CD4-positive, CD25-positive, alpha-beta regulatory T cell (primary cell): ENCODE measurements around the gene QRICH1. TPM values are rescaled to one million over a fixed set of nuclear protein-coding genes. Genes with fewer than 3 reads are reported as not detected.
A peak's percentile ranks its signal among the peaks of the same experiment; 100 is the strongest.

Experiments used
- ATAC-seq, 2 donors: fragments of 150-1000 bp; cut with Tn5 transposase; one replicate each; pipeline ENCODE4 v1.10.0; 2021; ENCODE audit warnings: low read depth in 2 of 2, moderate number of reproducible peaks in 2 of 2, moderate library complexity in 1 of 2
- DNase-seq, 3 donors: peaks; one replicate each; pipeline versions ENCODE4 v3.0.0 to v3.0.0-alpha.2; 2012 to 2022; ENCODE audit warnings: mixed read lengths in 1 of 3
- H3K27ac ChIP-seq: one replicate; pipeline ENCODE4 v1.7.0; 2013; ENCODE audit warnings: mild to moderate bottlenecking, low read length; ENCODE audit not compliant: insufficient read depth, poor library complexity, severe bottlenecking
- H3K27me3 ChIP-seq: one replicate; pipeline ENCODE4 v1.7.0; 2013; ENCODE audit warnings: low read length; ENCODE audit not compliant: control insufficient read depth, insufficient read depth
- H3K36me3 ChIP-seq: one replicate; pipeline ENCODE4 v1.7.0; 2013; ENCODE audit warnings: mild to moderate bottlenecking, low read length, moderate library complexity; ENCODE audit not compliant: control insufficient read depth, insufficient read depth
- H3K4me1 ChIP-seq: 2 replicates; pipeline ENCODE4 v1.7.0; 2013; ENCODE audit warnings: mild to moderate bottlenecking, low read length; ENCODE audit not compliant: insufficient read depth, control insufficient read depth, poor library complexity, severe bottlenecking
- H3K4me3 ChIP-seq: one replicate; pipeline ENCODE4 v1.7.0; 2013; ENCODE audit warnings: low read depth, mild to moderate bottlenecking, low read length, moderate library complexity
- H3K9me3 ChIP-seq, 2 experiments: 1 replicate in 1 of 2; 2 replicates in 1 of 2; pipeline ENCODE4 v1.7.0; 2013; ENCODE audit warnings: low read length in 2 of 2, mild to moderate bottlenecking in 1 of 2, moderate library complexity in 1 of 2; ENCODE audit not compliant: control insufficient read depth in 2 of 2
- H3K27ac Mint-ChIP-seq, 3 donors: one replicate each; pipeline ENCODE4 v1.8.0; 2020 to 2022; ENCODE audit warnings: mild to moderate bottlenecking in 3 of 3, mixed read lengths in 3 of 3, moderate library complexity in 2 of 3
- H3K27me3 Mint-ChIP-seq: one replicate; pipeline ENCODE4 v1.8.0; 2022; ENCODE audit warnings: mild to moderate bottlenecking, mixed read lengths
- H3K36me3 Mint-ChIP-seq: one replicate; pipeline ENCODE4 v1.8.0; 2020; ENCODE audit warnings: mixed read lengths
- H3K4me1 Mint-ChIP-seq, 4 donors: one replicate each; pipeline ENCODE4 v1.8.0; 2020 to 2022; ENCODE audit warnings: mixed read lengths in 4 of 4, mild to moderate bottlenecking in 1 of 4
- H3K4me3 Mint-ChIP-seq, 4 donors: one replicate each; pipeline ENCODE4 v1.8.0; 2020 to 2022; ENCODE audit warnings: mild to moderate bottlenecking in 4 of 4, mixed read lengths in 4 of 4, moderate library complexity in 3 of 4
- H3K9me3 Mint-ChIP-seq, 7 donors: one replicate each; pipeline ENCODE4 v1.8.0; 2020 to 2022; ENCODE audit warnings: mixed read lengths in 7 of 7, mild to moderate bottlenecking in 3 of 7, moderate library complexity in 2 of 7
- polyA plus RNA-seq, 4 donors: library from polyadenylated mRNA; unstranded; fragments of 300-500 nt; fragmentation: Illumina TruSeq; gene quantifications; one replicate each; pipeline ENCODE4 v1.2.3, GENCODE V29; 2021
- total RNA-seq: library from RNA; stranded (reverse); gene quantifications from one replicate; pipeline ENCODE4 v1.2.3, GENCODE V29; 2022

QRICH1 gene
- total and polyA plus RNA-seq, 5 donors from 2014 or later = 20.0 to 219 (median 26.2) TPM

DNA sequence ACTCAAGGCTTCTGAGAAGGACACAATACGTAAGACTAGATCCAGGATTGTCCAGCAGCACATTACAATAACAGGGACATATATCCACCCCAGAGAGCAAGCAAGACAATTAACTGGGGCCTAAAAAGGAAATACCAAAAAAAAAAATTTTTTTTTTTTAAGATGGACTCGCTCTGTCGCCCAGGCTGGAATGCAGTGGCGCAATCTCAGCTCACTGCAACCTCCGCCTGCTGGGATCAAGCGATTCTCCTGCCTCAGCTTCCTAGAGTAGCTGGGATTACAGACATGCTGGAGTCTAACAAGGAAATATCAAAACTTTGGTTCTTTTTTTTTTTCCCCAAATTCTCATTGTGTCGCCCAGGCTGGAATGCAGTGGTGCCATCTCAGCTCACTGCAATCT, 35.9 kb downstream of the QRICH1 start:
- ATAC-seq (no peak), DNase-seq (no peak)
- H3K4me3 Mint-ChIP-seq = no peak overlapping the region
- H3K27ac Mint-ChIP-seq = peak overlapping the region in 1 of 3 donors; percentile 12
- no peaks in the 10 kb centered on the region for H3K4me1 ChIP-seq
- peaks cover 17% of the 10 kb centered on the region for H3K36me3 Mint-ChIP-seq
- no peaks in the 10 kb centered on the region for H3K9me3 ChIP-seq
- no peak overlapping the region for H3K27ac ChIP-seq
- H3K27me3 ChIP-seq = no peaks in the 10 kb centered on the region
- no peaks in the 10 kb centered on the region for H3K9me3 Mint-ChIP-seq
- H3K36me3 ChIP-seq = peaks cover 55% of the 10 kb centered on the region
- H3K4me1 Mint-ChIP-seq = peaks cover 0 to 7% (median 2%) of the 10 kb centered on the region in 4 donors
- no peak overlapping the region for H3K4me3 ChIP-seq
- H3K27me3 Mint-ChIP-seq = no peaks in the 10 kb centered on the region

- peaks cover 58% of the 10 kb centered on the region for H3K36me3 ChIP-seq
- ATAC-seq = no peak
Measured at GRCh38 chr3:49057268-49057667, 36.6 kb downstream of the QRICH1 start.

GRCh38 chr3:49054344-49054862, 39.5 kb downstream of the QRICH1 start:
- Mint-ChIP-seq H3K27ac (no peak overlapping the region), H3K4me1 (peaks cover 0 to 18% (median 9%) of the 10 kb centered on the region in 4 donors), H3K4me3 (no peak overlapping the region), H3K27me3 (no peaks in the 10 kb centered on the region), H3K9me3 (no peaks in the 10 kb centered on the region), H3K36me3 (peaks cover 31% of the 10 kb centered on the region)
- H3K27ac ChIP-seq = no peak overlapping the region
- ATAC-seq = no peak
- H3K27me3 ChIP-seq = no peaks in the 10 kb centered on the region
- H3K9me3 ChIP-seq = no peaks in the 10 kb centered on the region
- no peaks in the 10 kb centered on the region for H3K4me1 ChIP-seq
- DNase-seq = no peak
- peaks cover 54% of the 10 kb centered on the region for H3K36me3 ChIP-seq
- no peak overlapping the region for H3K4me3 ChIP-seq

More at GRCh38 chr3:49057268-49057667, 36.6 kb downstream of the QRICH1 start:
- Histone ChIP-seq H3K9me3 (no peaks in the 10 kb centered on the region), H3K4me3 (no peak overlapping the region), H3K27me3 (no peaks in the 10 kb centered on the region), H3K27ac (no peak overlapping the region), H3K4me1 (no peaks in the 10 kb centered on the region)
- H3K27ac Mint-ChIP-seq = no peak overlapping the region
- H3K4me3 Mint-ChIP-seq = no peak overlapping the region
- no peak for DNase-seq
- peaks cover 21% of the 10 kb centered on the region for H3K36me3 Mint-ChIP-seq
- H3K9me3 Mint-ChIP-seq = no peaks in the 10 kb centered on the region
- H3K27me3 Mint-ChIP-seq = no peaks in the 10 kb centered on the region
- peaks cover 0 to 7% (median 3%) of the 10 kb centered on the region in 4 donors for H3K4me1 Mint-ChIP-seq

DNA sequence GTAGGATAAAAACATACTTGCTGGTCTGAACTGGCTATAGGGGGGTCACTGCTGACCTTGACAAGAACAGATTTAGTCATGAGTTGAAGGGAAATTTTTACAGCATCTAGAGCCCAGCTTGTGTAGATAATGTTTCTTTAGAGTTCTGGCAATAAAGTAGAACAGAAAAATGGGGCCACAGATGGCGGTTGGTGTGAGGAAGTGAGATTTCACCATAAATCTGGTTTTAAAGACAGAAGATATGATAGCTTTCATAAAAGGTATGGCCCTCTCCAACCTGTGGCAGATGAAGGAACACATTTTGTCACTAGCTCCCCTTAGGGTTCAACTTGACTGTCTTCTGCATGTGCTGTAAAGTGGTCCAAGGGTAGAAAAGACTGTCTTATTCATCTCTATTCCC, 40.3 kb downstream of the QRICH1 start:
- H3K9me3 Mint-ChIP-seq = no peaks in the 10 kb centered on the region
- H3K27me3 Mint-ChIP-seq = no peaks in the 10 kb centered on the region
- H3K4me3 ChIP-seq = no peak overlapping the region
- no peaks in the 10 kb centered on the region for H3K4me1 ChIP-seq
- H3K36me3 ChIP-seq = peaks cover 54% of the 10 kb centered on the region
- peaks cover 31% of the 10 kb centered on the region for H3K36me3 Mint-ChIP-seq
- ATAC-seq (no peak), DNase-seq (no peak)
- no peak overlapping the region for H3K27ac ChIP-seq
- H3K27ac Mint-ChIP-seq = no peak overlapping the region
- H3K4me1 Mint-ChIP-seq = peaks cover 0 to 18% (median 9%) of the 10 kb centered on the region in 4 donors
- H3K9me3 ChIP-seq = no peaks in the 10 kb centered on the region
- no peaks in the 10 kb centered on the region for H3K27me3 ChIP-seq
- H3K4me3 Mint-ChIP-seq = no peak overlapping the region

- DNase-seq (no peak), ATAC-seq (no peak)
- no peak overlapping the region for H3K27ac ChIP-seq
- no peaks in the 10 kb centered on the region for H3K4me1 ChIP-seq
- Mint-ChIP-seq H3K4me1 (peaks cover 0 to 9% (median 2%) of the 10 kb centered on the region in 4 donors), H3K4me3 (no peak overlapping the region), H3K36me3 (peaks cover 21% of the 10 kb centered on the region), H3K27me3 (no peaks in the 10 kb centered on the region), H3K27ac (no peak overlapping the region), H3K9me3 (peaks cover 0 to 3% (median 0%) of the 10 kb centered on the region in 7 donors)
- peaks cover 70% of the 10 kb centered on the region for H3K36me3 ChIP-seq
- H3K4me3 ChIP-seq = no peak overlapping the region
- H3K27me3 ChIP-seq = no peaks in the 10 kb centered on the region
- no peaks in the 10 kb centered on the region for H3K9me3 ChIP-seq
Measured at GRCh38 chr3:49035281-49035680, 58.6 kb downstream of the QRICH1 start.

- Mint-ChIP-seq H3K27me3 (no peaks in the 10 kb centered on the region), H3K9me3 (peaks cover 0 to 3% (median 0%) of the 10 kb centered on the region in 7 donors), H3K27ac (peak overlapping the region in 2 of 3 donors; percentile 56 to 71), H3K4me3 (peak overlapping the region in 1 of 4 donors; percentile 24), H3K36me3 (peaks cover 21% of the 10 kb centered on the region), H3K4me1 (peaks cover 0 to 9% (median 3%) of the 10 kb centered on the region in 4 donors)
- H3K4me3 ChIP-seq = no peak overlapping the region
- ATAC-seq (no peak), DNase-seq (no peak)
- no peak overlapping the region for H3K27ac ChIP-seq
- H3K27me3 ChIP-seq = no peaks in the 10 kb centered on the region
- H3K36me3 ChIP-seq = peaks cover 65% of the 10 kb centered on the region
- no peaks in the 10 kb centered on the region for H3K9me3 ChIP-seq
- H3K4me1 ChIP-seq = peaks cover 2% of the 10 kb centered on the region
Measured at GRCh38 chr3:49034650-49035049, 59.2 kb downstream of the QRICH1 start.

- Mint-ChIP-seq H3K9me3 (peaks cover 0 to 3% (median 0%) of the 10 kb centered on the region in 7 donors), H3K4me1 (peaks cover 0 to 23% (median 16%) of the 10 kb centered on the region in 4 donors), H3K4me3 (no peak overlapping the region), H3K27ac (peak overlapping the region in 1 of 3 donors; percentile 42), H3K27me3 (no peaks in the 10 kb centered on the region), H3K36me3 (peaks cover 21% of the 10 kb centered on the region)
- no peaks in the 10 kb centered on the region for H3K27me3 ChIP-seq
- DNase-seq = no peak
- ATAC-seq = no peak
- peaks cover 64% of the 10 kb centered on the region for H3K36me3 ChIP-seq
- no peak overlapping the region for H3K4me3 ChIP-seq
- no peak overlapping the region for H3K27ac ChIP-seq
- peaks cover 20% of the 10 kb centered on the region for H3K4me1 ChIP-seq
- H3K9me3 ChIP-seq = no peaks in the 10 kb centered on the region
Measured at GRCh38 chr3:49032646-49033304, 61.1 kb downstream of the QRICH1 start.

GRCh38 chr3:49030321-49030720, 63.5 kb downstream of the QRICH1 start:
- peak overlapping the region; percentile 88 to 99 (median 93) for H3K27ac Mint-ChIP-seq
- no peaks in the 10 kb centered on the region for H3K27me3 Mint-ChIP-seq
- Histone ChIP-seq H3K27me3 (no peaks in the 10 kb centered on the region), H3K27ac (peak overlapping the region; percentile 91), H3K4me3 (no peak overlapping the region), H3K36me3 (peaks cover 61% of the 10 kb centered on the region), H3K4me1 (peaks cover 20% of the 10 kb centered on the region), H3K9me3 (no peaks in the 10 kb centered on the region)
- peaks cover 22% of the 10 kb centered on the region for H3K36me3 Mint-ChIP-seq
- ATAC-seq (no peak), DNase-seq (no peak)
- peaks cover 0 to 42% (median 23%) of the 10 kb centered on the region in 4 donors for H3K4me1 Mint-ChIP-seq
- H3K9me3 Mint-ChIP-seq = peaks cover 0 to 2% (median 0%) of the 10 kb centered on the region in 7 donors
- H3K4me3 Mint-ChIP-seq = no peak overlapping the region
